GM12892 (cell line): ENCODE results near the gene GRAP2.

ENCODE experiments used
- POLR2A ChIP-seq: IDR thresholded peaks from 2 replicates; pipeline ENCODE4 v1.6.1; 2011; ENCODE audit warnings: low read depth, low read length, control low read depth
- POLR2AphosphoS5 ChIP-seq: IDR thresholded peaks from 2 replicates; pipeline ENCODE4 v1.6.1; 2011; ENCODE audit warnings: low read depth, low read length, control low read depth

- no peak for TF ChIP-seq POLR2A
- TF ChIP-seq POLR2AphosphoS5: no peak
These were observed 120.1 kb downstream of the GRAP2 start for GRCh38 chr22:40020956-40021355.
